Measurements from ENCODE around the gene CORO7.

The CORO7 gene

DNA sequence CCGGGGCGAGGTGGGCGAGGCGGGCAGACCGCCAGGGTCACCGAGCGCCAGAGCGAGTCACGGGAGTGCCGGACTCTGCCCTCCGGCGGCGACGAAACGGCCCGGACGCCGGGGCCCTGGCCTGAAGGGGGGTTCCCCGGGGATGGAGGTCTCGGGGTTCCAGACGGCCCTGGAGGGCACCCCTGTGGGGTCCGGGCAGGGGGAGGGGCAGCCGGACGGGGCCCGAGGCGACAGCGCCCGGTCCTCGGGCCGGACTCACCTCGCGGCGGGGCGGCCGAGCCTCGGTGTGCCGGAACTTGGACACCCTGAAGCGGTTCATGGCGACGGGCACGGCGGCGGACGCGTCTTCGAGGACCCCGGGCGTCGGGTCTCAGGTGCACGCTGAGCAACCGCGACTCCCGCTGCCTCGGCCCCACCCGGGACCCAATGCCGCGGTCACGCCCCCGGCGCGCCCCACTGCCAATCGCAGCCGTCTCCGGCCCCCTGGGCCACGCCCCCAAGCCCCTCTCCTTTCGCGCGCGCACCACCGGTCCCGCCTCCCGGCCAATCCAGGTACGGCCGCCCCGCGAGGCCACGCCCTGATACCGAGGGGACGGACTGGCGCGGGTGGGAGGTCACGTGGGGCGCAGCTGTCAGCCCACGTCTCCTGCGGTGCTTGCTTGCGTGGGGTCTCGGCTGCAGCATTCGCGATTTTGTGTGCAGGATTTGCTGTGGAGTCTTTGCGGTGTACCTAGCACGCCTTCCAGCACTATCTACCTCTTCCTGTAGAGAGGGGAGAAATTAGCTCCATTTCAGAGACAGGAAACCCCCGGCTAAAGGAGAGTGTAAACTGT, at the start of gene CORO7:
Gene CORO7, minus strand, starts transcription at position 397 of the 833 bp plus-strand sequence. Its CDS starts 78 bp downstream, at position 319.
- peak; percentile 97 for DNase-seq (ENCODE audit: low spot score)

DNA sequence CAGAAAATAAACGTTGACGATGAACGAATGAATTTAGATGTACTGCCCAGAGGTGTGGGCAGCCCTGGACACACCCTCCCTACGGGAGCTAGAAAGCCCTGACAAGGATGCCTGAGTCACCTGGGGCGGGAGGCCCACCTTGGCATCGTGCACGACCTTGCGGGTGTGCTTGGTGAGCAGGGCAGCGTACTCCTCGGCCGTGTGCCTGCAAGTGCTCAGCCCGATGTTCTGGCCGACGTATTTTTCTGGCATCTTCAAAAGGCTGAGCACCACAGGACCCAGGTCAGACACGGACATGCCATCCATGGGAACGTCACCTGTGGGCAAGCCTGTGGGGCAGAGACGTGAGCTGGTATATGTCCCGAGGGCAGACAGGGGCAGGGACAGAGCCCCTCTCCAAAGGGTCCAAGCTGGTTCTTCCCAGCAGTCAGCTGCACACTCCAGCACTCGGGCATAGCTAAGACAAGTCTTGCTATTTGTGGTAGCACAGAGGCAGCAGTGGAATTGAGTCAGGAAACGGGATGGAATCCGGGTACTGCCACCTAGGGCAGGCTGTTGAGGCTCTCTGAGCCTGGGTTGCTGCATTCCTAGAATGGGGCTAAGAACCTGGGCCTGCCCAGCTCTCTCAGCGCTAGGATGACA, 47.2 kb upstream of the CORO7 start:
- no peak for DNase-seq (ENCODE audit: low spot score)

DNA sequence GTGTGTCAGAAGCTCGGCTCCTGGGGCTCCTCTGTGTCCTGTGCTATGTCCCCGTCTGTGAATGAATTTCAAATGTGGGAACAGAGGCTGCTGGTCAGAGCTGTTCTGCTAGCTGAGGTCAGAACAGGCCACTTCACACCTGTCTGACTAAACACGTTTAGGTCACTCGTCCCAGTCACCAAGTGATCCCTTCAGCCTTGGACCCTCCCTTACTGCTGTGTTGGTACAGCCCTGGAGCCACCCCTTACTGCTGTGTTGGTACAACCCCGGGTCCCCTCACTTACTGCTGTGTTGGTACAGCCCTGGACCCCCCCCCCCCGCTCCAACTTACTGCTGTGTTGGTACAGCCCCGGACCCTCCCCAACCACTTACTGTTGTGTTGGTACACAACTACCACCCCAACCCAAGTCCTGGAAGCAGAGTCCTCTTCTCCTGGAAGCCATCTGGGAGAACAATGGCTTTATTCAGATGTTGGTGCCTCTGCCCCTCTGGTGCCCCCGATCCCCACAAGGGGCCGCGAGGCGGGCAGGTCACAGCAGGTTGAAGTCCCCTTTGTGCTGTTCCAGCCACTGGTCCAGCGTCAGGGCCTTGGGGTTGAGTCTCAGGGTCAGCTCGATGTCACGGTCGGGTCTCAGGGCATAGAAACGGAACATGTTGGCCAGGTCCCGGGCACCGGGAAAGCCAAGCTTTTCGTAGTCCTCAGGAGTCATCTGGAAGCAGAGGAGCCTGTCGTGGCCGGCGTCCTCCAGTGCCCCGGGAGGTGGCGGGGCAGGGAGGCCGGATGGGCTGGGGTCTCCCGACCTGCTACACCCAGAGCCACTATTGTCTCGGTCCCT, 45.1 kb upstream of the CORO7 start:
- no peak for DNase-seq (ENCODE audit: low spot score)

DNA sequence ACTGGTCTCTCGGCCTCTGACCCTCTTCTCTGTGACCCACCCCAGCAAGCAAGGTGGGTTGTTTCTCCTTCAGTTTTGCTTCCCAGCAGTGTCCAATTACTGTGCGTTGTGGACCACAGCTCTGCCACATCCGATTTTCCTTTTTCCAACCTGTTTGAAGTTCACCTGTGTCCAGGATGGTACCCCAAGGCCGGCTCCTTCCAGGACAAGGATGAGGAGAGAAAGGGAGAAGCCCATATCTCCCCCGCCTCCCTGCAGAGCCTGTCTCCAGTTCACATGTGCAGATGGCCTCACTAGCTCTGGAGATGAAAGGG, 44.5 kb upstream of the CORO7 start:
- no peak for DNase-seq (ENCODE audit: low spot score)

DNA sequence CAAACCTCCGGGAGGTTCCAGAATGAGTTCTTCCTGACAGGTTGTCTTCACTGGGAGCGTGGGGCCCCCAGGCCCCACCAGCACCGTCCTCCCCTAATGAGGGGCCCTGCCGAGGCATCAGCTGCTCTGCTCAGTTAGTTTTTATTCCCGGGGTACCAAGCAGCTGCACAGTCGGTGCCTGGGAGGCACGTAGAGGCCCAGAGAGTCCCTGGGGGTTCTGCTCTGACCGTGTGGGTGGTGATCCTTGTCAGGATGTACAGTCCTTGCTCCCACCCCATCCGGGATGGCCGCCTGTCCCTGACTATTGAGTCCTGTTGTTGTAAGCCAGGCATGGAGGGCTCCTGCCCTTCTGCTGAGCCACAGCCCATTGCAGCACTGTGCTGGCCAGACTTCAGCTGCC, 39.6 kb upstream of the CORO7 start:
- DNase-seq (ENCODE audit: low spot score), result no peak

DNA sequence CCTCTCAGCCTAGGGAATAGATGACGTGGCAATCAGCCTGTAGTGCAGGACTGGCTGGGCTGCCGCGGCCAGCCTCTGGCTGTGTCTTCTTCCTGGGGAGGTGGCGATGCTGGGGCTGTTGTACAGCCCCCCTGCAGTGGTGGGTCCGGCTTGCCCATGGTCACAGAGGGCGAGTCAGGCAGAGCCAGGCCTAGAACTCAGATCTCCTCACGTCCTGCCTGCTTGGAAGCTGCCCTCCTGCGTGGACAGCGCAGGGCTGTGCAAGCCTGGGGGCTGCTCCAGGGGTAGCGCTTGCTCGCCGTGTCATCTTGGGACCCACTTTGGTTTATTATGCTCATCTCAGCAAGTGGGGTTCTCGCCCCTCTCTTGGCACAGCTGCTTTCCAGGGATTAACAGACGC, 38.7 kb upstream of the CORO7 start:
- DNase-seq (ENCODE audit: low spot score), result no peak

DNA sequence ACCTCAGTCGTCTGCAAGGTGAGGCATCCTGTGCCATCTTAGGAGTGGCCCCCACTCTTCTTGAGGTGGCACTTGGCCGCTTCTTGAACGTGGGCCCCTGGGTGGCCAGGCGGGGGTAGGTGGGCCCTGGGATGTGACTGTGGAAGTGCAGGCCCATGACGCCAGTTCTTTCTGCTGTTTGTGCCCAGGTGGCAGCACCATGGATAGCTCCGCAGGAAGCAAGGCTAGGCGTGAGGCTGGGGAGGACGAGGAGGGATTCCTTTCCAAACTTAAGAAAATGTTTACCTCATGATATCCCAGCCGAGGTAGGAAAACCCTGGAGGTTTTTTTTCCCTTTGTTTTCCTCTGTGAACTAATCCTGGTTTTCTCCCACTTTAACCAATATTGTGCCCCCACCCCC, 38.2 kb upstream of the CORO7 start:
- no peak for DNase-seq (ENCODE audit: low spot score)

DNA sequence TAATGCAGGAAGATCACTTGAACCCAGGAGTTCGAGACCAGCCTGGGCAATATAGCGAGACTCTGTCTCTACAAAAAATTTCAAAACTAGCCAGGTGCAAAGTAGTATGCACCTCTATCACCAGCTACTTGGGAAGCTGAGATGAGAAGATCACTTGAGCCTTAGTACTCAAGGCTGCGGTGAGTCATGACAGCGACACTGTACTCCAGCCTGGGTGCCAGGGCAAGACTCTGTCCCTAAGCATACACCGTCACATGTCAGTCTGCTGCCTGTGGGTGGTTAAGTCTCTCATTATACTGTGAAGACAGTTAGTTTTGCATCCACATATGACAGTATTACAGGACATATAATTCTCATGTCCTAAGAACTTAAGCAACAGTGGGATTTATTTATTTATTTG, 36.3 kb upstream of the CORO7 start:
- DNase-seq (ENCODE audit: low spot score), result no peak

DNA sequence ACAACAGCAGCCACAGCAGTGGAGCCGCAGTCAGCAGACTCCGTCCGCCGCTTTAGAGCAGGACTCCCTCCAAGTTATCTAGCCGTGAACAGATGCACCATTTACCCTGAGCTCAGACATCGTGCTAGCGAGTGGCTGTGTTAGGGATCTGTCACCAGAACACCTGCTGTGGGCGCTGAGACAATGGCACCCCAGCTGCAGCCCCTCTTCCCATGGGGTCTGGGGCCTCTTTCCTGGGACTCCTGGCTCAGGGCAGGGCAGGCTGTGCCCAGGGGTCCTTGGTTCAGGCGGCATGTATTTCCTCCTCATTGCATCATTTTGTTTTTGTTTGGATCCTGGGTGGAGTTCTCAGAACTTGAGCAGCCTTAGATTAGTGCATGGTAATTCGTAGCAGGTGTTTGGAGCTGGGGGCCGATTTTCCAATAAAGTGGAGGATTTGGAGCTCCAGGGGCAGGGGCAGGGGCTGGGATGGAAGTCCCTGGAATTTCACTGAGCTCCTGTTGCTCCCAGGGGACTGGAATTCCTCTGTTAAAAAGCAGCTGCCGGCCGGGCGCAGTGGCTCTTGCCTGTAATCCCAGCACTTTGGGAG, 34.6 kb upstream of the CORO7 start:
- DNase-seq (ENCODE audit: low spot score), result no peak

DNA sequence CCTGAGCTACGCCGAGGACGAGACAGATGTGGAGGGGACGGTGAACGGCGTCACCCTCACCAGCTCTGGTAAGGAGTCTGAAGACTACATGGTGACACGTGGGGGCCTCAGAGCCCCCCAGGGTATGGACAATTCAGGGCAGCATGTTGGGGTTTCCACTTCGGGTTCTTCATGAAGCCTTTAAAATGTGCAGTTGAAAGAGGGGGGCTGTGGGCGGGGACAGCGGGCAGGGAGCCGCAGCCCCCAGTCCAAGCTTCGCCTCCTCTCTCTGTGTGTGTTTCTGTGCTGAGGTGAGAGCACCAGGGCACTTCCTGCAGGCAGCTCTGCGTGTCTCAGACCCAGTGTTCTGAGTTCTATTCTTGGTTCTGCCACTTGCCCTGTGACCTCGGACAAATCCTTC, 34.0 kb upstream of the CORO7 start:
- DNase-seq (ENCODE audit: low spot score), result no peak

DNA sequence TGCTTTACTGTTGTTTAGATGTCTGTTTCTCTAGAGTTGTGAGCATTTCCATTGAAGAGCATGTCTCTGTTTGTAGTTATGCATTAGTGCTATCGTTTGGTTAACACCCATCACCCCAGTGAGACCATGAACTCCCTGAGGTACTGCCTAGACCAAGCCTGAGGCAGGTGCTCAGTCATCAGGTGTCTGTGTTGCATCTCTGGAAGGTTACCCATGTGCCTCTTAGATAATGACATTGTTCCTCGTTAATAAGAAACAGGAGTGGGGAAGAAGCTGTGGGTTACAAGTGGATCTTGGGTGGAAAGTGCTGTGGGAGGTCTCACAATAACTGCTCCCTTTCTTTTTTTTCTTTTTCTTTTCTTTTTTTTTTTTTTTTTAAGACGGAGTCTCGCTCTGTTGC, 27.6 kb upstream of the CORO7 start:
- no peak for DNase-seq (ENCODE audit: low spot score)

DNA sequence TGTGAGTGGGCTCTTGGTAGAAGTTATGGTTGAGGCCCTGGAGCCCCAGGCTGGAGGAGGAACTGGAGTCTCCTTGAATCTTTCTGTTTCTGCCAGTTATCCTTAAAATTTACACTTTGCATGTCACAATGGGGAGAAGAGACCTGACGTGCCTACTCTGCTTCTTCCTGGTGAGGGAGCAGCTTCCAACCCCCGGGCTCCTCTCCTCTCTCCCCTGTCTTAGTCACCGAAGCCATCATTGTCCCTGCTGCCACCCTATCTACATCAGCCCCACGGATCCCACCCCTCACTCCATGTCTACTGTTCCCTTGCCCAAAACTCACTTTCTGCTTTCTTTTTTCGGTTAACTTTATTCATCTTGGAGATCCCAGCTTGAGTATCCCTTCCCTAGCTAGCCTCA, 26.9 kb upstream of the CORO7 start:
- DNase-seq (ENCODE audit: low spot score), result no peak

DNA sequence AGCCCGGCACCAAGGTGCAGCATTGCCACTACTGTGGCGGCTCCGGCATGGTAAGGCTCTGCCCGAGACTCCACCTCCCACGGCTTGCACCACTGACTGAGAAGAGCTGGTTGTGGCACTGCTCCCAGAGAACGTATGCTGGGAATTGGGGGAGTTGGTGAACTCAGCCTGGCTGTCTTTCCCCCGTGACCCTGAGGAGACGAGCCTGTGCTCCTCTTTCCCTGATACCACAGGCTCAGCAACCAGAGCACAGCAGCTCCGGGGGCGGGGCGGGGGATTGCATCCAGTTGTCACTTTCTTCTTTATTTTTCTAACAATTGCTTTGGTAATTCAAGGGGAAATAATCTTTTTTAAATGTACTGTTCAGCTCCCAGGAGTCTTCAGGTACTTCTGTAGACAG, 26.0 kb upstream of the CORO7 start:
- DNase-seq (ENCODE audit: low spot score), result no peak

DNA sequence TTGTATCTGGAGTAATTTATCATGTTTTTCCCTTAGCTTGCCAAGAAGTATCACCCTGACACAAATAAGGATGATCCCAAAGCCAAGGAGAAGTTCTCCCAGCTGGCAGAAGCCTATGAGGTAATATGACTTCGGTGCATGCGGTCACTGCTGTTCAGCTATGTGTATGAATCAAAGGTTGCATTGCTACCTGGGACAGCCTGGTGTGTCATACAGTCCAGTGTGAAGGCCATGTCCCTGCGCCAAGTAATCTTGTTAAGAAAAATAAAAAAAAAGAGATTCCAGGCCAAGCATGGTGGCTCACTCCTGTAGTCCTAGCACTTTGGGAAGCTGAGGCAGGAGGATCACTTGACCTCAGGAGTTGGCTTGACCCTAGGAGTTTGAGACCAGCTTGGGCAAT, 21.0 kb upstream of the CORO7 start:
- DNase-seq (ENCODE audit: low spot score), result no peak

DNA sequence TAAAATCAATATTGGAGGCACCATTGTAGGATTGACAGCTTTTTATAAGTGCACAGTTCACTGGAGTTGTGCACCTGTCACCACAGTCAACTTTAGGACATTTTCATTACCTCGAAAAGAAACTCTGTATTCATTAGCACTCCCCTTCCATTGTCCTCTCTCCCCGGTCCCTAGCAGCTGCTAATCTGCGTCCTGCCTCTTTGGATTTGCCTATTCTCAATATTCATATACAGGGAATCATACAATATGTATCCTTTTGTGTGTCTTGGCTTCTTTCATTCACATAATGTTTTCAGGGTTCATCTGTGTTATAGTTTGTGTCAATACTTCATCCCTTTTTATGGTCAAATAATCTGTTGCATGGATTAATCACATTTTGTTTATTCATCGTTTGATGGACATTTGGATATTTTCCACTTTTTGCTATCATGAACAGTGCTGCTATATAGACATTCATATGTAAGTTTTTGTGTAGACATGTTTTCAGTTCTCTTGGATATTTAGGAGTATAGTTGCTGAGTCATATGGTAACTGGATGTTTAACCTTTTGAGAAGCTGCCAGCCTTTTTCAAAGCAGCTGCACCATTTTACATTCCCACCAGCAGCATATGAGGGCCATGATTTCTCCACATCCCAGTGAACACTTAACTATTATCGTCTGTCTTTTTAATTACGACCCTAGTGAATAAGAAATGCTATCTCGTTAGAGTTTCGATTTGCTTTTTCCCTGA, 19.1 kb upstream of the CORO7 start:
- no peak for DNase-seq (ENCODE audit: low spot score)

DNA sequence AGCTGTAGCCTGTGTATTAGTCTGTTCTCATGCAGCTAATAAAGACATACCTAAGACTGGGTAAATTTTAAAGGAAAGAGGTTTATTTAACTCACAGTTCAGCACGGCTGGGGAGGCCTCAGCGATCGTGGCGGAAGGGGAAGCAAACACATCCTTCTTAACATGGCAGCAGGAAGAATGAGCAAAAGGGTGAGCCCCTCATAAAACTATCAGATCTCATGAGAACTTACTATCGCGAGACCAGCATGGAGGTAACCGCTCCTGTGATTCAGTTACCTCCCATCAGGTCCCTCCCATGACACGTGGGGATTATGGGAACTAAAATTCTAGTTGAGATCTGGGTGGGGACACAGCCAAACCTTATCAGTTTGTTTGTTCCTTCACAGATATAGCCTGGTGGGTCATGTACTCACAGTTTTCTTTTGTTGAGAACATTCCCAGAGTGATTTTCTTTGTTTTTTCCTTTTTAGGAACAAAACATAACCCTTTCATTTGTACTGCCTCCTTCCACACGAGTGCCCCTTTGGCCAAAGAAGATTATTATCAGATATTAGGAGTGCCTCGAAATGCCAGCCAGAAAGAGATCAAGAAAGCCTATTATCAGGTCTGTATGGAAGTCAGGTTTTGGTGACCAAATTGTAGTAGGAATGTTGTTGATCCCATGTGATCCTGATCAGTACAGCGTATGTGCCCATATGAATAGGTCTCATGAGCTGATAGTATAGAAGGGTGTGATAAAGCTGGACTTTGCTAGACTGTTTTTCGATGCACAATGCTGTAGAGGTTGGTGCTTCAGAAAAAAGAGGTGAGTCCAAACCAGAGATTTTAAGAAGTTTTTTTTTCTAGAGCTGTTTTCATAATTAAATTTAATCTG, 17.8 kb upstream of the CORO7 start:
- no peak for DNase-seq (ENCODE audit: low spot score)

DNA sequence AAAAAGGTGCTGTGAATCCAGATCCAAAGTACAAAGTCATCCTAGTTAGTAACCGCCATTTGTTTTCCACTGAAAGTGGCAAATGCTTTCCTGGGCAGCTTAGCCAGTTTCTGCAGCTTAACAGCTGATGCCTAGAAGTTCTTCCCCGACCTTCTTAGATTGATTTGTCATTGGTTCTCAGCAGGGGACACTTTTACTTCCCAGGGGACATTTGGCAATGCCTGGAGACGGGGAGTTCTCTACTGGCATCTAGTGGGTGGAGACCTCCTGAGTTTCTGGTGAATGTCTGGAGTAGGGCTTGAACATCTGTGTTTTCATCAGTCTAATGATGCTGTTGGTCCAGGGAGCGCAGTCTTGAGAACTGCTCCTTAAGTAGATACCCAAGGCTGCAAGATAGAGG, 16.8 kb upstream of the CORO7 start:
- no peak for DNase-seq (ENCODE audit: low spot score)

DNA sequence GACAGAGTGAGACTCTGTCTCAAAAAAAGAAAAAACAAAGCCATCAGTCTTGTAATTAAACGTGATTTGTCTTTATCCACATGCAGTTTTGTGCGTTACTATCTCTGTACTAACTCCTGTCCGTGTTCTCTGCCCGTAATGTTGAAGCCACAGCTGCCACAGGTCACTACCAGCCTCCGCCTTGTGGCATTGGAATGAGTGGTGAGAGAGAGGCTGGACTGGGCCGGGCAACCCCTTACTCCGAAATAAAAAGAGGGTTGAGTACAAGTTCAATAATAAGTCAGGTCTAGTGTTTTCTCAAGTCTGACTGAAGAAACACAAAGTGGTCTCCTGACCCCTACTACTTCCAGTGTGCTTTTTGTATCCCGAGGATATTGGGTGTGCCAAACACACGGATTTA, 14.6 kb upstream of the CORO7 start:
- DNase-seq (ENCODE audit: low spot score), result no peak

DNA sequence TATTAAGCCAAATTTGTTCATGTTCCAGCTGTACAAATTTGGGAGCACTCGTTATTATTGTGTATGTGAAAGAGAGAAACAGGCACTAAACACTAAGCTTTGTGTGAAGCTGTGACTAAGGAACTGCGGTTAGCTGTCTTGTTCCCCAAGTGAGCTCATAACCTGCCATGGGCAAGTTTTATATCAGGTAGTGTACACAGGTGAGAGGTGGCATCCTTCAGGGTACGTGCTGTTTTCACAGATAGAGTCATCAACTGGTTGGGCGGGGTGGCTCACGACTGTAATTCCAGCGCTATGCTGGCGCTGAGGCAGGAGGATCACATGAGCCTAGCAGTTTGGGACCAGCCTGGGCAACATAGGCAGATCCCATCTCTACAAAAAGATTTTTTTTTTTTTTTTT, 12.1 kb upstream of the CORO7 start:
- DNase-seq (ENCODE audit: low spot score), result no peak

DNA sequence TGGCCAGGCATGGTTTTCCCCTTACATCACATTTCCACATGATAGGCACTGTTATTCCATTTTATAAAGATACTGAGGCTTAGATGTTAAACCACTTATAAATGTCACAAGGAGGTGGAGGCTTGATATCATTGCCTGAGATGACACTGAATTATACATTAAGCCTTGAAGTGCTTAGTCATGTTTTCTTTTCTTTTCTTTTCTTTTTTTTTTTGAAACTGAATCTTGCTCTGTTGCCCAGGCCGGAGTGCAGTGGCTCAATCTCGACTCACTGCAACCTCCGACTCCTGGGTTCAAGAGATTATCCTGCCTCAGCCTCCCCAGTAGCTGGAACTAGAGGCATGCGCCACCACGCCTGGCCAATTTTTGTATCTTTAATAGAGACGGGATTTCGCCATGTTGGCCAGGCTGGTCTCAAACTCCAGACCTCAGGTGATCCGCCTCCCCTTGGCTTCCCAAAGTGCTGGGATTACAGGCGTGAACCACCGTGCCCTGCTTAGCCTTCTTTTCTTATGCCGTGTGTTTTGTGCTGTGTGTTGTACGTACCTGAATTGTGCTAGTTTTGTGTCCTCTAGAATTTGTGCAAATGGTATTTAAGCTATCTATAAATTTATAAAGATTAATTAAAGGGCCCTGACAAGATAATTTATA, 10.5 kb upstream of the CORO7 start:
- no peak for DNase-seq (ENCODE audit: low spot score)

Measured in AG08395 (cell line).